ENCODE measurements around the gene ZNF827.

- TF ChIP-seq CTCF (IDR thresholded peaks at IDR 0.05; ENCODE audit: poor library complexity) (no peak), EZH2 (IDR thresholded peaks at IDR 0.05; ENCODE audit: borderline replicate concordance) (no peak), EZH2phosphoT487 (IDR thresholded peaks at IDR 0.05; ENCODE audit: low read depth, severe bottlenecking, unreplicated experiment) (no peak)
Observed at GRCh38 chr4:145920205-145920604, 18.4 kb downstream of the ZNF827 start.
